B cell (primary cell): ENCODE data around the gene ITPRIP. TPM values are rescaled to one million over a fixed set of nuclear protein-coding genes. Genes with fewer than 3 reads are reported as not detected.

ENCODE experiments used
- ATAC-seq: fragments of 200-7000 bp; cut with Tn5 transposase; one replicate; pipeline ENCODE4 v1.10.0; 2021; ENCODE audit warnings: low read depth, mild to moderate bottlenecking, moderate number of reproducible peaks, moderate library complexity
- CTCF ChIA-PET: fragments of 350-600 bp; sonication (Branson Sonifier 250); formaldehyde crosslinking; loops from one replicate; lab custom pipeline; 2021; ENCODE audit warnings: antibody characterized with exemption, inconsistent platforms; lab: Charles Lee
- POLR2A ChIA-PET: fragments of 350-600 bp; sonication (Branson Sonifier 250); formaldehyde crosslinking; loops from one replicate; lab custom pipeline; 2021; ENCODE audit warnings: antibody characterized with exemption; lab: Charles Lee
- DNase-seq: peaks from one replicate; pipeline ENCODE4 v3.0.0; 2013
- H2AFZ ChIP-seq: 2 replicates; pipeline ENCODE4 v1.6.1; 2012; ENCODE audit warnings: mild to moderate bottlenecking, low read depth, low read length; ENCODE audit not compliant: insufficient read depth, poor library complexity, severe bottlenecking
- H3K27ac ChIP-seq, 2 donors: 1 replicate in 1 of 2; 2 replicates in 1 of 2; pipeline ENCODE4 v1.5.1; 2012 to 2013; ENCODE audit warnings: low read length in 2 of 2, mild to moderate bottlenecking in 2 of 2, moderate library complexity in 1 of 2
- H3K27me3 ChIP-seq, 4 experiments: fragments of 200-600 bp in 1 of 4; sonication (generic) in 1 of 4; replicated peaks in 1 of 4; 1 replicate in 2 of 4; 2 replicates in 2 of 4; pipeline versions ENCODE4 v1.6.1 to v1.7.0; 2013 to 2016; ENCODE audit warnings: low read length in 3 of 4, mild to moderate bottlenecking in 2 of 4, mixed read lengths in 1 of 4, moderate library complexity in 1 of 4; ENCODE audit not compliant: insufficient read depth in 4 of 4, control insufficient read depth in 3 of 4; ENCODE audit errors: control extremely low read depth in 1 of 4
- H3K36me3 ChIP-seq, 2 experiments: replicated peaks in 1 of 2; 1 replicate in 1 of 2; 2 replicates in 1 of 2; pipeline versions ENCODE4 v1.6.1 to v1.7.1; 2013; ENCODE audit warnings: low read length in 1 of 2; ENCODE audit not compliant: insufficient read depth in 2 of 2, control insufficient read depth in 1 of 2; ENCODE audit errors: control extremely low read depth in 1 of 2, extremely low read depth in 1 of 2
- H3K4me1 ChIP-seq, 2 donors: fragments of 200-600 bp in 1 of 2; sonication (generic) in 1 of 2; 1 replicate in 1 of 2; 2 replicates in 1 of 2; pipeline versions ENCODE4 v1.5.1 to v1.6.1; 2013 to 2017; ENCODE audit warnings: low read length in 2 of 2; ENCODE audit not compliant: control insufficient read depth in 2 of 2, insufficient read depth in 2 of 2
- H3K4me2 ChIP-seq: replicated peaks from 2 replicates; pipeline ENCODE3; 2012; ENCODE audit warnings: mild to moderate bottlenecking, low read depth, low read length; ENCODE audit not compliant: poor library complexity, severe bottlenecking
- H3K4me3 ChIP-seq, 5 experiments: fragments of 200-600 bp in 1 of 5; sonication (generic) in 1 of 5; 1 replicate in 3 of 5; 2 replicates in 2 of 5; pipeline versions ENCODE4 v1.5.1 to v1.7.0; 2011 to 2016; ENCODE audit warnings: low read length in 4 of 5, mild to moderate bottlenecking in 4 of 5, low read depth in 2 of 5, control low read depth in 1 of 5, moderate library complexity in 1 of 5; ENCODE audit not compliant: insufficient read depth in 1 of 5; ENCODE audit errors: control extremely low read depth in 1 of 5, extremely low read depth in 1 of 5
- H3K79me2 ChIP-seq: fragments of 200-600 bp; sonication (generic); one replicate; pipeline ENCODE4 v1.6.0; 2016; ENCODE audit warnings: low read length; ENCODE audit not compliant: control insufficient read depth, insufficient read depth
- H3K9ac ChIP-seq: fragments of 200-600 bp; sonication (generic); 2 replicates; pipeline ENCODE4 v1.6.1; 2017; ENCODE audit warnings: mild to moderate bottlenecking, low read length, moderate library complexity
- H3K9me3 ChIP-seq, 3 donors: one replicate each; pipeline versions ENCODE4 v1.6.1 to v1.7.1; 2013; ENCODE audit warnings: low read length in 2 of 3; ENCODE audit not compliant: control insufficient read depth in 2 of 3, insufficient read depth in 1 of 3; ENCODE audit errors: control extremely low read depth in 1 of 3
- H4K20me1 ChIP-seq: 2 replicates; pipeline ENCODE4 v1.6.0; 2012; ENCODE audit warnings: mild to moderate bottlenecking, low read length; ENCODE audit not compliant: insufficient read depth, control insufficient read depth, poor library complexity, severe bottlenecking
- H3K27ac Mint-ChIP-seq: one replicate; pipeline ENCODE4 v1.8.0; 2021; ENCODE audit warnings: mixed read lengths
- H3K27me3 Mint-ChIP-seq: one replicate; pipeline ENCODE4 v1.8.0; 2021; ENCODE audit warnings: mixed read lengths
- H3K4me1 Mint-ChIP-seq: one replicate; pipeline ENCODE4 v1.8.0; 2021; ENCODE audit warnings: mixed read lengths
- H3K4me3 Mint-ChIP-seq: one replicate; pipeline ENCODE4 v1.8.0; 2021; ENCODE audit warnings: mixed read lengths
- H3K9me3 Mint-ChIP-seq: one replicate; pipeline ENCODE4 v1.8.0; 2022; ENCODE audit warnings: mixed read lengths; ENCODE audit not compliant: insufficient read depth
- EZH2 ChIP-seq: IDR thresholded peaks from 2 replicates; pipeline ENCODE4 v1.6.1; 2012; ENCODE audit warnings: borderline replicate concordance, low read depth, mild to moderate bottlenecking, moderate library complexity, low read length; ENCODE audit not compliant: insufficient read depth, poor library complexity, severe bottlenecking
- WGBS: methylation state at CpG from one replicate; pipeline ENCODE4 v1.1.5; 2013; ENCODE audit warnings: missing lambda C conversion rate; ENCODE audit not compliant: insufficient coverage; 5-methylcytosine and 5-hydroxymethylcytosine counted together
- intact Hi-C: fragments of 100-400 bp; cut with micrococcal nuclease; formaldehyde crosslinking; loops from one replicate; pipeline ENCODE4 v1.10.0; 2022
- polyA plus RNA-seq: library from polyadenylated mRNA; depleted of rRNA; stranded (reverse); fragments of >200 nt; gene quantifications from 2 replicates; pipeline ENCODE4 v1.2.3, GENCODE V29; 2012
- total RNA-seq, 2 donors: library from RNA; stranded (reverse); fragments of 120-200 nt in 1 of 2; gene quantifications; 1 replicate in 1 of 2; 2 replicates in 1 of 2; pipeline versions ENCODE4 v1.2.3 to v1.2.4, GENCODE V29; 2013 to 2022
- TF ChIP-seq, protein P1 (sequence below): fragments of 200-600 bp; IDR thresholded peaks from one replicate; pipeline ENCODE4 v1.8.0; 2022; ENCODE audit warnings: antibody characterized with exemption, mild to moderate bottlenecking

ITPRIP gene
- total and polyA plus RNA-seq, 2 donors (not counting 1 experiment from before 2014, with no cell fraction given): 22.5 to 28.5 TPM

DNA sequence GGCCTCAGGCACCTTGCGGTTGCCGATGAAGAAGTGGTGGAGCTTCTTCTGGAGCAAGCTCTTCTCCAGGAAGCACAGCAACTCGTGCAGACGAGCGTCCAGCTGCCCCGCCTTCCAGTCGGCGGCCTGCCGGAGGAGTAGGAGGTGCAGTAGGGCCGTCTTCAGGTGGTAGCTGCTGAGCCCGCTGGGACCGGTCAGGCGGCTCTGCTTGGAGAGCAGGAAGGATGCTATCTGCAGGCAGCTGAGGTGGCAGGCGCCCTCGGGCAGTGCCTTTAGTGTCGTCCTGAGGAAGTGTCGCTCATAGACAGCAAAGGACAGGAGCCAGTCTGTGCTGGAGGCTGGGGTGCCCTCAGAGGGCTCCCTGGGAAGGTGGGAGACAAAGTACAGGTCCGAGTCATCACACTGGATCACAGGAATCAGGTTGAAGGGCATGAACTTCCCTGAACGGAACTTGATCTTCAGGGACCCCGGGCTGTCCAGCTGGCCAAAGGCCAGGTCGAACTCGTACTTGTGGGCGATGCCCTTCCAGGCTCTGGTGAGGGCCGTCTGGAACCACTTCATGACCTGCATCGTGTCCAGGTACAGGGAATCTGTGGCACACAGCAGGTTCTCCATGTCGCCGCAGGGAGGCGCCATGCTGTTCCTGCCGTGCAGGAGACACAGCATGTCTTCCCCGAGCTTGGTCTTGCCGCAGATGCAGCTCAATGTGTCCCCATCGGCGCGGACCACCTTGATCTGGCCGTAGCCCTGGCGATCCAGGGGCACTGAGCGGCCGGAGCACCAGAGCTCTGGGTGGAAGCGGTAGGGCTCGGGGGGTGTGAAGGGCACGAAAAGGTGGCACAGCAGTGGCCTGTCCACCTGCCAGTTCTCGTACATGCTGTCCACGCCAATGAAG lies 23.4 kb downstream of the ITPRIP start:
- H3K36me3 ChIP-seq: peaks cover 0 to 63% of the 10 kb centered on the region in 2 experiments
- H2AFZ ChIP-seq: no peak overlapping the region
- H3K9ac ChIP-seq: no peak overlapping the region
- H3K9me3 ChIP-seq: no peaks in the 10 kb centered on the region
- Mint-ChIP-seq H3K9me3 (no peaks in the 10 kb centered on the region), H3K27ac (no peak overlapping the region), H3K4me1 (peaks cover 34% of the 10 kb centered on the region), H3K4me3 (no peak overlapping the region), H3K27me3 (no peaks in the 10 kb centered on the region)
- TF ChIP-seq, protein P1, sequence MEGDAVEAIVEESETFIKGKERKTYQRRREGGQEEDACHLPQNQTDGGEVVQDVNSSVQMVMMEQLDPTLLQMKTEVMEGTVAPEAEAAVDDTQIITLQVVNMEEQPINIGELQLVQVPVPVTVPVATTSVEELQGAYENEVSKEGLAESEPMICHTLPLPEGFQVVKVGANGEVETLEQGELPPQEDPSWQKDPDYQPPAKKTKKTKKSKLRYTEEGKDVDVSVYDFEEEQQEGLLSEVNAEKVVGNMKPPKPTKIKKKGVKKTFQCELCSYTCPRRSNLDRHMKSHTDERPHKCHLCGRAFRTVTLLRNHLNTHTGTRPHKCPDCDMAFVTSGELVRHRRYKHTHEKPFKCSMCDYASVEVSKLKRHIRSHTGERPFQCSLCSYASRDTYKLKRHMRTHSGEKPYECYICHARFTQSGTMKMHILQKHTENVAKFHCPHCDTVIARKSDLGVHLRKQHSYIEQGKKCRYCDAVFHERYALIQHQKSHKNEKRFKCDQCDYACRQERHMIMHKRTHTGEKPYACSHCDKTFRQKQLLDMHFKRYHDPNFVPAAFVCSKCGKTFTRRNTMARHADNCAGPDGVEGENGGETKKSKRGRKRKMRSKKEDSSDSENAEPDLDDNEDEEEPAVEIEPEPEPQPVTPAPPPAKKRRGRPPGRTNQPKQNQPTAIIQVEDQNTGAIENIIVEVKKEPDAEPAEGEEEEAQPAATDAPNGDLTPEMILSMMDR: no peak
- no peak for TF ChIP-seq EZH2
- no peaks in the 10 kb centered on the region for H3K27me3 ChIP-seq
- peaks cover 47% of the 10 kb centered on the region for H3K79me2 ChIP-seq
- ChIA-PET CTCF (interaction anchor here (0.8 to 23.3 kb wide), 3 partner anchors 9 to 33 kb away, joined by 3 to 594 read pairs (median 108); partner anchors contain the start of genes CFAP58 and ITPRIP), POLR2A (no interaction called here)
- no peak for DNase-seq
- no peak for ATAC-seq
- H3K27ac ChIP-seq: no peak overlapping the region
- peaks cover 26 to 28% of the 10 kb centered on the region in 2 donors for H3K4me1 ChIP-seq
- 98% methylated on average over 43 of the region's 43 CpGs for WGBS
- peaks cover 97% of the 10 kb centered on the region for H4K20me1 ChIP-seq
- H3K4me2 ChIP-seq: no peak overlapping the region
- no peak overlapping the region for H3K4me3 ChIP-seq
- intact Hi-C loops: no loop called here
